Epidermal melanocyte (primary cell): ENCODE measurements around the gene L1CAM.
A peak's percentile ranks its signal among the peaks of the same experiment; 100 is the strongest.

Experiments used
- DNase-seq: peaks from one replicate; pipeline ENCODE4 v3.0.0; 2011; ENCODE audit warnings: low spot score; ENCODE audit not compliant: insufficient read length

The L1CAM gene

GRCh38 chrX:153878969-153879653 lies 6.9 kb downstream of the L1CAM start:
- no peak for DNase-seq

- DNase-seq, result no peak
Observed at GRCh38 chrX:153878345-153878744, 7.6 kb downstream of the L1CAM start.

GRCh38 chrX:153877571-153878261 lies 8.3 kb downstream of the L1CAM start:
- DNase-seq, result no peak

GRCh38 chrX:153876112-153876491 lies 9.9 kb downstream of the L1CAM start:
- no peak for DNase-seq

- peak; percentile 52 for DNase-seq
Observed at GRCh38 chrX:153875391-153876111, 10.4 kb downstream of the L1CAM start.

GRCh38 chrX:153874366-153875125 lies 11.4 kb downstream of the L1CAM start:
- DNase-seq, result no peak

GRCh38 chrX:153874085-153874365 lies 11.9 kb downstream of the L1CAM start:
- no peak for DNase-seq

- DNase-seq, result no peak
Observed at GRCh38 chrX:153873282-153874084, 12.5 kb downstream of the L1CAM start.

GRCh38 chrX:153871946-153872878 lies 13.8 kb downstream of the L1CAM start:
- no peak for DNase-seq

GRCh38 chrX:153871451-153871850 lies 14.5 kb downstream of the L1CAM start:
- no peak for DNase-seq

- no peak for DNase-seq
Observed at GRCh38 chrX:153870791-153871360, 15.1 kb downstream of the L1CAM start.

GRCh38 chrX:153870288-153870690 lies 15.7 kb downstream of the L1CAM start:
- no peak for DNase-seq

GRCh38 chrX:153869473-153870287 lies 16.3 kb downstream of the L1CAM start:
- no peak for DNase-seq

GRCh38 chrX:153868576-153869472 lies 17.1 kb downstream of the L1CAM start:
- DNase-seq, result no peak

- DNase-seq, result no peak
Observed at GRCh38 chrX:153867671-153868070, 18.3 kb downstream of the L1CAM start.

- no peak for DNase-seq
Observed at GRCh38 chrX:153867139-153867538, 18.8 kb downstream of the L1CAM start.

- DNase-seq, result no peak
Observed at GRCh38 chrX:153866302-153867019, 19.5 kb downstream of the L1CAM start.
